Neuron (in vitro differentiated cells): ENCODE results near the gene SMYD3.
A peak's percentile ranks its signal among the peaks of the same experiment; 100 is the strongest.

ENCODE experiments used
- H2AFZ ChIP-seq: one replicate; pipeline ENCODE4 v1.6.1; 2013; ENCODE audit warnings: low read depth, mild to moderate bottlenecking, inconsistent platforms, low read length, moderate library complexity
- H3K27me3 ChIP-seq: one replicate; pipeline ENCODE4 v1.6.1; 2013; ENCODE audit warnings: low read length; ENCODE audit not compliant: insufficient read depth
- H3K36me3 ChIP-seq: one replicate; pipeline ENCODE4 v1.6.1; 2013; ENCODE audit warnings: low read length; ENCODE audit not compliant: insufficient read depth
- H3K4me1 ChIP-seq: one replicate; pipeline ENCODE4 v1.6.1; 2013; ENCODE audit warnings: low read length; ENCODE audit not compliant: insufficient read depth
- H3K4me3 ChIP-seq: 2 replicates; pipeline ENCODE4 v1.5.1; 2013; ENCODE audit warnings: mild to moderate bottlenecking, low read length, moderate library complexity
- H3K9me3 ChIP-seq: one replicate; pipeline ENCODE4 v1.6.1; 2013; ENCODE audit warnings: low read length

SMYD3 gene

DNA sequence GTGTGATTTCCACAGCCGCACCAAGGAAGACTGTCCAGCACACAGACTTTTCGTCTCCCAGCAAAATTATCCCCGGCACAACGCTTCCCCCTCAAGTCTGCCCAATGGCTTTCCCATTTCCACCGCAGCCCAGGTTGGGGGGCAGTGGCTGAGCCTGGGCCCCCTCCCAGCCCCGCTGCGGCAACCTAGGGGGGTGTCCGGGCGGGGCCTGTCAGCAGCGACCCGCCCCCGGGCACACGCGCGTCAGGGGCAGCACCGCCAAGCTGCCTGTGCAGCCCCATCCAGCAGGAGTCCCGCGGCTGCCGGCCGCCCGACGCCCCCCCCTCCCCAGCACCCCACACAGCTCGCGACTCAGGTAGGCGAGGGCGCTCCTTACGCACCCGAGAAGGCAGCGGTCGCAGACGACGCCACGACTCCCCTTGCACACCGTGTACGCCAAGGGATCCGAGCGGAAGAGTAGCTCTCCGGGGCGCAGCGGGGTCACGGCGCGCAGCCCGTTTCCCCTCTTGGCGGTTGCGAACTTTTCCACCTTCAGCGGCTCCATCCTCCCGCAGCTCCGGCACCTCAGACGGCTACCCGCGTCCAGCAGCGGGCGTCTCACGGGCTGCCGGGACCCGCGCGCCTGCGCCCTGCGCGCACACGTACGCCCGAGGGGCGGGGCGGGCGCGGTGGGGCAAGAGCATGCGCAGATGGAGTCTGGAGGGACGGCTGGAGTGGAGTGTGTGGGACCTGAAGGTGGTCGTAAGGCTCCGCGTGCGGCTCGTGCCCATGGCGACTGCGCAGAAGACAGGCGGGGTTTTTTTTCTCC, at the start of gene SMYD3:
Gene SMYD3, minus strand, starts transcription at position 606 of the 808 bp plus-strand sequence.
- Histone ChIP-seq H3K9me3 (no peaks in the 10 kb centered on the region), H3K27me3 (no peaks in the 10 kb centered on the region), H3K4me3 (peak within 1 kb of the TSS; percentile 68), H2AFZ (peak within 1 kb of the TSS; percentile 92), H3K4me1 (peaks cover 7% of the 10 kb centered on the region), H3K36me3 (no peaks in the 10 kb centered on the region)

DNA sequence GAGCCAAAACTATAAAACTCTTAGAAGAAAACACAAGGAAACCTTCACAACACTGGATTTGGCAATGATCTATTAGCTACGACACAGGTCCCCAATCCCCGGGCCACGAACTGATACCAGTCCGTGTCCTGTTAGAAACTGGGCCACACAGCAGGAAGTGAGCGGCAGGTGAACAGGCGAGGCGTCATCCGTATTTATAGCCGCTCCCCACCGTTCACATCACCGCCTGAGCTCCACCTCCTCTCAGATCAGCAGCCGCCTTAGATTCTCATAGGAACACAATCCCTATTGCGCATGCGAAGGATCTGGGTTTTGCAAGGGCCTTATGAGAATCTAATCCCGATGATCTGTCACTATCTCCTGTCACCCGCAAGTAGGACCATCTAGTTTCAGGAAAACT, 47.1 kb upstream of the SMYD3 start:
- H3K4me1 ChIP-seq = no peaks in the 10 kb centered on the region
- no peaks in the 10 kb centered on the region for H3K27me3 ChIP-seq
- H3K4me3 ChIP-seq = no peak overlapping the region
- peaks cover 62% of the 10 kb centered on the region for H3K36me3 ChIP-seq
- no peak overlapping the region for H2AFZ ChIP-seq
- no peaks in the 10 kb centered on the region for H3K9me3 ChIP-seq

GRCh38 chr1:246552110-246552509, 45.0 kb upstream of the SMYD3 start:
- Histone ChIP-seq H3K27me3 (no peaks in the 10 kb centered on the region), H3K9me3 (no peaks in the 10 kb centered on the region), H2AFZ (no peak overlapping the region), H3K36me3 (peaks cover 68% of the 10 kb centered on the region), H3K4me3 (no peak overlapping the region), H3K4me1 (no peaks in the 10 kb centered on the region)

- no peaks in the 10 kb centered on the region for H3K27me3 ChIP-seq
- peaks cover 65% of the 10 kb centered on the region for H3K36me3 ChIP-seq
- no peak overlapping the region for H2AFZ ChIP-seq
- H3K4me3 ChIP-seq = no peak overlapping the region
- no peaks in the 10 kb centered on the region for H3K9me3 ChIP-seq
- no peaks in the 10 kb centered on the region for H3K4me1 ChIP-seq
Observed at GRCh38 chr1:246550402-246550801, 43.3 kb upstream of the SMYD3 start.

DNA sequence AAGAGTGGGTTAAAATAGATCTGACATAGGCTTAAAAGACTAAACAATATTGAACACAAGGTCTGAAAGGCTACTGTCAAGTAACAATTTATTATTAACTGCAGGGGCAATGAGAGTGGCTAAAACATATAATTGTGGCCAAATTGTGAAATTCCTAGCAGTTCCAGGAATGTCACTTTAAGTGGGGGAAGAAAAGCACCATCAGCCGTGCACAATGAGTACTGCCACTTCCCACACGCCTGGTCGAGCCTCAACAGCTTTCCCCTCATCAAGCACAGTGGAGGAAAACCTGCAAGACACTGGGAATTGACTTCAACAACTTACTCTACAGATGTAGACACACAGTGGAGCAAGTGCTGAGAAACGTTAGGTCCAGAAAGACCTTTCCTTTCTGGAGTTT, 42.6 kb upstream of the SMYD3 start:
- Histone ChIP-seq H3K9me3 (no peaks in the 10 kb centered on the region), H3K4me1 (no peaks in the 10 kb centered on the region), H2AFZ (no peak overlapping the region), H3K27me3 (no peaks in the 10 kb centered on the region), H3K4me3 (no peak overlapping the region), H3K36me3 (peaks cover 62% of the 10 kb centered on the region)

GRCh38 chr1:246544001-246544400, 36.9 kb upstream of the SMYD3 start:
- Histone ChIP-seq H3K9me3 (no peaks in the 10 kb centered on the region), H2AFZ (no peak overlapping the region), H3K4me1 (no peaks in the 10 kb centered on the region), H3K36me3 (peaks cover 52% of the 10 kb centered on the region), H3K4me3 (no peak overlapping the region), H3K27me3 (no peaks in the 10 kb centered on the region)

- Histone ChIP-seq H3K9me3 (no peaks in the 10 kb centered on the region), H2AFZ (no peak overlapping the region), H3K4me3 (no peak overlapping the region), H3K4me1 (no peaks in the 10 kb centered on the region), H3K27me3 (no peaks in the 10 kb centered on the region), H3K36me3 (peaks cover 38% of the 10 kb centered on the region)
Observed at GRCh38 chr1:246540738-246541491, 33.8 kb upstream of the SMYD3 start.

DNA sequence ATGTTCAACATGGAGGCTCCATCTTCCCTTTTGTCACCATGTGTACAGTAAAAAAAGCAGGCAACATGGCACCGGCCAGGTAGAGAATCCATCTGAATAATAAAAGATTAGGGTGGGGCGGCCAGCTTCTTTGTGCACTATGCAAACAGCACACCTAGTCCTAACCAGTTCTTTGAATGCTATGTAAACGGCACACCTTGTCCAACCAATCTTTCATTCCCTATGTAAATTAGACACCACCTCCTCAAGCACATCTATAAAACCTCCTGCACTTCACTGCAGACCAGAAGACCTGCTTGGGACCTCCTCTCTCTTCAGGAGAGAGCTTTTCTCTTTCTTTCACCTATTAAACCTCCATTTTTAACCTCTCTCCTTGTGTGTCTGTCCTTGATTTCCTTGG, 30.8 kb upstream of the SMYD3 start:
- Histone ChIP-seq H3K9me3 (no peaks in the 10 kb centered on the region), H2AFZ (no peak overlapping the region), H3K4me3 (no peak overlapping the region), H3K36me3 (peaks cover 21% of the 10 kb centered on the region), H3K27me3 (no peaks in the 10 kb centered on the region), H3K4me1 (no peaks in the 10 kb centered on the region)

GRCh38 chr1:246537441-246537840, 30.4 kb upstream of the SMYD3 start:
- H3K4me1 ChIP-seq = no peaks in the 10 kb centered on the region
- H2AFZ ChIP-seq = no peak overlapping the region
- no peaks in the 10 kb centered on the region for H3K27me3 ChIP-seq
- H3K4me3 ChIP-seq = no peak overlapping the region
- peaks cover 21% of the 10 kb centered on the region for H3K36me3 ChIP-seq
- no peaks in the 10 kb centered on the region for H3K9me3 ChIP-seq

- Histone ChIP-seq H2AFZ (no peak overlapping the region), H3K4me1 (no peaks in the 10 kb centered on the region), H3K36me3 (no peaks in the 10 kb centered on the region), H3K27me3 (no peaks in the 10 kb centered on the region), H3K4me3 (no peak overlapping the region), H3K9me3 (peaks cover 6% of the 10 kb centered on the region)
Observed at GRCh38 chr1:246534114-246534513, 27.0 kb upstream of the SMYD3 start.

- Histone ChIP-seq H3K9me3 (peaks cover 6% of the 10 kb centered on the region), H3K27me3 (no peaks in the 10 kb centered on the region), H3K4me1 (no peaks in the 10 kb centered on the region)
Observed at GRCh38 chr1:246533371-246533905, 26.4 kb upstream of the SMYD3 start.

GRCh38 chr1:246532519-246532918, 25.4 kb upstream of the SMYD3 start:
- Histone ChIP-seq H3K27me3 (no peaks in the 10 kb centered on the region), H2AFZ (no peak overlapping the region), H3K9me3 (peaks cover 9% of the 10 kb centered on the region), H3K36me3 (no peaks in the 10 kb centered on the region), H3K4me1 (no peaks in the 10 kb centered on the region), H3K4me3 (no peak overlapping the region)

More at GRCh38 chr1:246533371-246533905, 26.4 kb upstream of the SMYD3 start:
- Histone ChIP-seq H2AFZ (no peak overlapping the region), H3K36me3 (no peaks in the 10 kb centered on the region), H3K4me3 (no peak overlapping the region)

GRCh38 chr1:246530482-246530881, 23.4 kb upstream of the SMYD3 start:
- Histone ChIP-seq H3K4me3 (no peak overlapping the region), H3K9me3 (peaks cover 9% of the 10 kb centered on the region), H3K27me3 (no peaks in the 10 kb centered on the region), H2AFZ (no peak overlapping the region), H3K36me3 (no peaks in the 10 kb centered on the region), H3K4me1 (no peaks in the 10 kb centered on the region)
